ENCODE data around the gene INHBA. TPM values are rescaled to one million over a fixed set of nuclear protein-coding genes. Genes with fewer than 3 reads are reported as not detected.

Gene INHBA
- total RNA-seq, 1 donor from 2014 or later, result 0.08 TPM

- H3K4me1 Mint-ChIP-seq (ENCODE audit: unreplicated experiment), result no peaks in the 10 kb centered on the region
- H3K4me3 Mint-ChIP-seq (ENCODE audit: unreplicated experiment), result no peak overlapping the region
- H3K36me3 Mint-ChIP-seq (ENCODE audit: low read depth, unreplicated experiment), result no peaks in the 10 kb centered on the region
- H3K27ac Mint-ChIP-seq (ENCODE audit: unreplicated experiment), result no peak overlapping the region
- no peaks in the 10 kb centered on the region for H3K9me3 Mint-ChIP-seq (ENCODE audit: unreplicated experiment)
- no peak for DNase-seq (ENCODE audit: low spot score)
- TF ChIP-seq, protein P1, sequence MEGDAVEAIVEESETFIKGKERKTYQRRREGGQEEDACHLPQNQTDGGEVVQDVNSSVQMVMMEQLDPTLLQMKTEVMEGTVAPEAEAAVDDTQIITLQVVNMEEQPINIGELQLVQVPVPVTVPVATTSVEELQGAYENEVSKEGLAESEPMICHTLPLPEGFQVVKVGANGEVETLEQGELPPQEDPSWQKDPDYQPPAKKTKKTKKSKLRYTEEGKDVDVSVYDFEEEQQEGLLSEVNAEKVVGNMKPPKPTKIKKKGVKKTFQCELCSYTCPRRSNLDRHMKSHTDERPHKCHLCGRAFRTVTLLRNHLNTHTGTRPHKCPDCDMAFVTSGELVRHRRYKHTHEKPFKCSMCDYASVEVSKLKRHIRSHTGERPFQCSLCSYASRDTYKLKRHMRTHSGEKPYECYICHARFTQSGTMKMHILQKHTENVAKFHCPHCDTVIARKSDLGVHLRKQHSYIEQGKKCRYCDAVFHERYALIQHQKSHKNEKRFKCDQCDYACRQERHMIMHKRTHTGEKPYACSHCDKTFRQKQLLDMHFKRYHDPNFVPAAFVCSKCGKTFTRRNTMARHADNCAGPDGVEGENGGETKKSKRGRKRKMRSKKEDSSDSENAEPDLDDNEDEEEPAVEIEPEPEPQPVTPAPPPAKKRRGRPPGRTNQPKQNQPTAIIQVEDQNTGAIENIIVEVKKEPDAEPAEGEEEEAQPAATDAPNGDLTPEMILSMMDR (IDR thresholded peaks at IDR 0.05; ENCODE audit: unreplicated experiment), result no peak
- H3K27me3 Mint-ChIP-seq (ENCODE audit: unreplicated experiment), result no peaks in the 10 kb centered on the region
These were observed 61.2 kb downstream of the INHBA start for GRCh38 chr7:41641665-41642014.

GRCh38 chr7:41641011-41641664 is 61.8 kb downstream of the INHBA start:
- Mint-ChIP-seq H3K4me3 (ENCODE audit: unreplicated experiment) (no peak overlapping the region), H3K9me3 (ENCODE audit: unreplicated experiment) (no peaks in the 10 kb centered on the region), H3K4me1 (ENCODE audit: unreplicated experiment) (no peaks in the 10 kb centered on the region), H3K27ac (ENCODE audit: unreplicated experiment) (no peak overlapping the region), H3K27me3 (ENCODE audit: unreplicated experiment) (no peaks in the 10 kb centered on the region), H3K36me3 (ENCODE audit: low read depth, unreplicated experiment) (no peaks in the 10 kb centered on the region)
- DNase-seq (ENCODE audit: low spot score), result no peak
- TF ChIP-seq, protein P1 (IDR thresholded peaks at IDR 0.05; ENCODE audit: unreplicated experiment), result no peak

DNA sequence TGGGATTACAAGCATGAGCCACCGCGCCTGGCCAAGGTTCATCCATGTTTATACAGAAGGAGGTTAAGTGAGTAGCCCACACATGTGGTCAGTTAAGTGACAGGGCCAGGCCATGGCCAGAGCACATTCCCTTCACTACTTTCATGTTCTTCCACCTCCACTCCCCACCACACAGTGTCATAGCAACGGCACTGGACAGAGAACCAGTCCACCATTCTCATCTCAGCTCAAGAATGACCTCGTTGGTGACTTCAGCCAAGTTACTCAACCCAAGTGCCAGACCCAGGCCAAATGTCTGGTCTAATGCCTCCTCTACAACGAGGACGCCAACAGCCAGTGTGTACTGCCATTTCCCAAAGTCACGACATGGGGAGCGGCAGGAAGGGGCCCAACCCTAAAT is 62.4 kb downstream of the INHBA start:
- Mint-ChIP-seq H3K27ac (ENCODE audit: unreplicated experiment) (no peak overlapping the region), H3K9me3 (ENCODE audit: unreplicated experiment) (no peaks in the 10 kb centered on the region), H3K4me3 (ENCODE audit: unreplicated experiment) (no peak overlapping the region), H3K27me3 (ENCODE audit: unreplicated experiment) (no peaks in the 10 kb centered on the region), H3K36me3 (ENCODE audit: low read depth, unreplicated experiment) (no peaks in the 10 kb centered on the region), H3K4me1 (ENCODE audit: unreplicated experiment) (no peaks in the 10 kb centered on the region)
- TF ChIP-seq, protein P1 (IDR thresholded peaks at IDR 0.05; ENCODE audit: unreplicated experiment), result no peak
- no peak for DNase-seq (ENCODE audit: low spot score)

DNA sequence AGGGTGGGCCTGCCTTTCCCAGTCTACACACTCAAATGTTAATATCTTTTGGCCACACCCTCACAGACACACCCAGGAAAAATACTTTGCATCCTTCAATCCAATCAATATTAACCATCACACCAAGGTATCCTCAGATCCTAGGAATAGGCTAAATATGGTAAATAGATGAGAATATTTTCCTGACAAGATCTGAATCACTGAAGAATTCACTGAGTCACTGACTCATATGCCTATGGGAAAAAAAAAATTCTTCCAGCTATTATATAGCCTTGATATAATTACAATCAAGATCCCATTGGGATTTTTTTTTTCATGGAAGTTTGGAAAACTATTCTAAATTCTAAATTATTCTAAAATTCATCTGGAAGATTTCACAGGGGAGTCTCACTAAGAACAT is 65.8 kb downstream of the INHBA start:
- no peaks in the 10 kb centered on the region for H3K27me3 Mint-ChIP-seq (ENCODE audit: unreplicated experiment)
- TF ChIP-seq, protein P1 (IDR thresholded peaks at IDR 0.05; ENCODE audit: unreplicated experiment), result no peak
- no peaks in the 10 kb centered on the region for H3K36me3 Mint-ChIP-seq (ENCODE audit: low read depth, unreplicated experiment)
- DNase-seq (ENCODE audit: low spot score), result no peak
- H3K9me3 Mint-ChIP-seq (ENCODE audit: unreplicated experiment), result no peaks in the 10 kb centered on the region
- H3K4me1 Mint-ChIP-seq (ENCODE audit: unreplicated experiment), result no peaks in the 10 kb centered on the region
- no peak overlapping the region for H3K4me3 Mint-ChIP-seq (ENCODE audit: unreplicated experiment)
- no peak overlapping the region for H3K27ac Mint-ChIP-seq (ENCODE audit: unreplicated experiment)

Measured in endothelial cell (in vitro differentiated cells).